WTC11 (cell line): Measurements from ENCODE around the gene ANXA11.

Experiments
- CREM ChIP-seq: sonication (generic); formaldehyde crosslinking; IDR thresholded peaks from 2 replicates; pipeline ENCODE4 v1.8.1; 2022; ENCODE audit warnings: mild to moderate bottlenecking, missing genetic modification reagents, moderate library complexity
- CTCF ChIP-seq: fragments of 200-600 bp; IDR thresholded peaks from 2 replicates; pipeline ENCODE4 v1.8.0; 2022; ENCODE audit warnings: antibody characterized with exemption
- KAT7 ChIP-seq: sonication (generic); formaldehyde crosslinking; IDR thresholded peaks from 2 replicates; pipeline ENCODE4 v1.8.1; 2023; ENCODE audit warnings: missing genetic modification reagents, mild to moderate bottlenecking, borderline replicate concordance
- NR2C2 ChIP-seq: sonication (generic); formaldehyde crosslinking; IDR thresholded peaks from 2 replicates; pipeline ENCODE4 v1.8.0; 2022; ENCODE audit warnings: mild to moderate bottlenecking, missing genetic modification reagents
- RORB ChIP-seq: fragments of 250-450 bp; sonication (Bioruptor Pico); IDR thresholded peaks from 2 replicates; pipeline ENCODE4 v1.9.0; 2021; ENCODE audit warnings: mild to moderate bottlenecking
- STAT6 ChIP-seq: sonication (generic); formaldehyde crosslinking; conservative IDR thresholded peaks from 2 replicates; pipeline ENCODE4 v1.8.1; 2023; ENCODE audit warnings: mild to moderate bottlenecking, low read depth, missing genetic modification reagents, moderate library complexity
- ZBTB43 ChIP-seq: sonication (generic); formaldehyde crosslinking; IDR thresholded peaks from 2 replicates; pipeline ENCODE4 v1.8.1; 2023; ENCODE audit warnings: mild to moderate bottlenecking, missing genetic modification reagents
- ZNF263 ChIP-seq: sonication (generic); formaldehyde crosslinking; IDR thresholded peaks from 2 replicates; pipeline ENCODE4 v1.8.1; 2022; ENCODE audit warnings: low read depth, mild to moderate bottlenecking, moderate library complexity, missing genetic modification reagents
- ZNF396 ChIP-seq: fragments of 250-450 bp; sonication (Bioruptor Pico); IDR thresholded peaks from 2 replicates; pipeline ENCODE4 v1.8.0; 2021; ENCODE audit warnings: mild to moderate bottlenecking, moderate library complexity, borderline replicate concordance

- no peak for TF ChIP-seq CREM (CRISPR knock-in tag)
- TF ChIP-seq CTCF = no peak
- no peak for TF ChIP-seq ZBTB43 (CRISPR knock-in tag)
- no peak for TF ChIP-seq ZNF396 (CRISPR knock-in tag)
- no peak for TF ChIP-seq ZNF263 (CRISPR knock-in tag)
- no peak for TF ChIP-seq STAT6 (CRISPR knock-in tag)
- TF ChIP-seq RORB (CRISPR knock-in tag) = no peak
- TF ChIP-seq KAT7 = no peak
- no peak for TF ChIP-seq NR2C2 (CRISPR knock-in tag)
Measured at GRCh38 chr10:80171248-80171660, 34.1 kb downstream of the ANXA11 start.
